ENCODE measurements around the gene KIZ. TPM values are rescaled to one million over a fixed set of nuclear protein-coding genes. Genes with fewer than 3 reads are reported as not detected.

KIZ gene
- total RNA-seq, 1 experiment from 2014 or later: 43.6 TPM

GRCh38 chr20:21136015-21136732 lies 10.3 kb downstream of the KIZ start (continued):
- TF ChIP-seq PRRX2 (CRISPR knock-in tag; IDR thresholded peaks at IDR 0.05) (no peak), CREM (CRISPR knock-in tag; IDR thresholded peaks at IDR 0.05) (no peak), NFATC4 (CRISPR knock-in tag; IDR thresholded peaks at IDR 0.05) (no peak), KAT7 (CRISPR knock-in tag; IDR thresholded peaks at IDR 0.05; ENCODE audit: borderline replicate concordance) (no peak), PRDM15 (CRISPR knock-in tag; IDR thresholded peaks at IDR 0.05) (no peak)

- H3K4me3 Mint-ChIP-seq: no peak overlapping the region
- no peaks in the 10 kb centered on the region for H3K9me3 Mint-ChIP-seq
- POLR2A ChIA-PET: interaction anchor here (0.6 kb wide), 1 partner anchor 10 kb away, joined by 4 read pairs; no protein-coding TSS in a partner anchor
- peaks cover 19% of the 10 kb centered on the region for H3K4me1 Mint-ChIP-seq
- H3K27me3 Mint-ChIP-seq (ENCODE audit: low read depth): no peaks in the 10 kb centered on the region
- no peak for ATAC-seq
- CTCF ChIA-PET: interaction anchor here (1.0 kb wide), 1 partner anchor 277 kb away, joined by 3 read pairs; no protein-coding TSS in a partner anchor
- H3K27ac Mint-ChIP-seq: peak overlapping the region; percentile 35; the same call in 1 of the 2 replicates
- DNase-seq (ENCODE audit: low spot score): no peak
- H3K36me3 Mint-ChIP-seq: peaks cover 21% of the 10 kb centered on the region
- no peak for TF ChIP-seq SMAD4 (CRISPR knock-in tag; IDR thresholded peaks at IDR 0.05)
- TF ChIP-seq SOX15 (CRISPR knock-in tag; IDR thresholded peaks at IDR 0.05): no peak
- TF ChIP-seq ZNF138 (CRISPR knock-in tag; conservative IDR thresholded peaks at IDR 0.05): no peak
- TF ChIP-seq ZNF396 (CRISPR knock-in tag; IDR thresholded peaks at IDR 0.05; ENCODE audit: borderline replicate concordance): no peak
- no peak for TF ChIP-seq GRHL2 (CRISPR knock-in tag; IDR thresholded peaks at IDR 0.05; ENCODE audit: insufficient replicate concordance, severe bottlenecking)
- TF ChIP-seq NFYB (CRISPR knock-in tag; conservative IDR thresholded peaks at IDR 0.05; ENCODE audit: low read depth): no peak
- no peak for TF ChIP-seq TCF7 (CRISPR knock-in tag; IDR thresholded peaks at IDR 0.05; ENCODE audit: low read depth)
- TF ChIP-seq GTF2I (CRISPR knock-in tag; conservative IDR thresholded peaks at IDR 0.05): no peak
- TF ChIP-seq CDX4 (CRISPR knock-in tag; IDR thresholded peaks at IDR 0.05; ENCODE audit: borderline replicate concordance): no peak
- no peak for TF ChIP-seq ATF2 (CRISPR knock-in tag; IDR thresholded peaks at IDR 0.05; ENCODE audit: borderline replicate concordance, low read depth)
- TF ChIP-seq KAT7 (CRISPR knock-in tag; IDR thresholded peaks at IDR 0.05; ENCODE audit: borderline replicate concordance): no peak
- TF ChIP-seq MLX (CRISPR knock-in tag; IDR thresholded peaks at IDR 0.05): no peak
- TF ChIP-seq FOXJ3 (CRISPR knock-in tag; IDR thresholded peaks at IDR 0.05; ENCODE audit: borderline replicate concordance): no peak
- TF ChIP-seq ZNF416 (CRISPR knock-in tag; IDR thresholded peaks at IDR 0.05): no peak
- TF ChIP-seq ARID4B (CRISPR knock-in tag; IDR thresholded peaks at IDR 0.05; ENCODE audit: borderline replicate concordance): no peak
- no peak for TF ChIP-seq ZMAT4 (CRISPR knock-in tag; IDR thresholded peaks at IDR 0.05)
- TF ChIP-seq ZNF219 (CRISPR knock-in tag; IDR thresholded peaks at IDR 0.05; ENCODE audit: borderline replicate concordance): no peak
Observed at GRCh38 chr20:21137078-21137477, 11.2 kb downstream of the KIZ start.
